ENCODE results near the gene SUN5. TPM values are rescaled to one million over a fixed set of nuclear protein-coding genes. Genes with fewer than 3 reads are reported as not detected.
"Not testable (repeated sequence)": the region's sequence is repeated elsewhere in the genome, so short reads cannot be mapped to it uniquely, and the experiment has no call there.

Gene SUN5
- not detected for polyA plus RNA-seq (ENCODE audit: insufficient read length in 12 of 12)
- long read RNA-seq, donor 1: 0 reads
- long read RNA-seq, donor 2: 0 reads
- long read RNA-seq, donor 3: 0 reads
- long read RNA-seq, donor 4: 0 reads
- long read RNA-seq, donor 5: 0 reads
- long read RNA-seq, donor 6: 0 reads
- long read RNA-seq, donor 7: 0 reads
- long read RNA-seq, donor 8: 0 reads
- long read RNA-seq, donor 9: 0 reads
- long read RNA-seq, donor 10: 0 reads
- long read RNA-seq, donor 11: 0 reads

- DNase-seq: no peak
Observed at GRCh38 chr20:33004141-33004751, at the start of gene SUN5. Gene SUN5, minus strand, starts transcription at chr20:33004433. Its CDS starts 93 bp downstream, at chr20:33004340.

- no peak for DNase-seq
Observed at GRCh38 chr20:33053291-33054106, 49.3 kb upstream of the SUN5 start, which contains the start of gene BPIFB3. Gene BPIFB3, plus strand, starts transcription at chr20:33053903. Its CDS starts 1,533 bp downstream, at chr20:33055436.

GRCh38 chr20:33051333-33051732, 47.1 kb upstream of the SUN5 start:
- no peak for DNase-seq

- DNase-seq: no peak
Observed at GRCh38 chr20:33046412-33046811, 42.2 kb upstream of the SUN5 start.

GRCh38 chr20:33045129-33045721, 41.0 kb upstream of the SUN5 start:
- DNase-seq: not testable (repeated sequence)

- DNase-seq: no peak
Observed at GRCh38 chr20:33043731-33044181, 39.5 kb upstream of the SUN5 start.

GRCh38 chr20:33042983-33043730, 38.9 kb upstream of the SUN5 start:
- no peak for DNase-seq

GRCh38 chr20:33042430-33042829, 38.2 kb upstream of the SUN5 start:
- DNase-seq: no peak

- no peak for DNase-seq
Observed at GRCh38 chr20:33038243-33038642, 34.0 kb upstream of the SUN5 start.

GRCh38 chr20:33037456-33037855, 33.2 kb upstream of the SUN5 start:
- DNase-seq: no peak

GRCh38 chr20:33034901-33035492, 30.8 kb upstream of the SUN5 start:
- no peak for DNase-seq

- no peak for DNase-seq
Observed at GRCh38 chr20:33034115-33034514, 29.9 kb upstream of the SUN5 start.

- DNase-seq: no peak
Observed at GRCh38 chr20:33033381-33033780, 29.1 kb upstream of the SUN5 start.

- no peak for DNase-seq
Observed at GRCh38 chr20:33032555-33032954, 28.3 kb upstream of the SUN5 start.

- no peak for DNase-seq
Observed at GRCh38 chr20:33031531-33031930, 27.3 kb upstream of the SUN5 start, which contains the start of gene BPIFB6. Gene BPIFB6, plus strand, starts transcription at chr20:33031648. Its CDS starts 0 bp downstream, at chr20:33031648.

- DNase-seq: no peak
Observed at GRCh38 chr20:33030569-33030968, 26.3 kb upstream of the SUN5 start.

GRCh38 chr20:33030076-33030475, 25.8 kb upstream of the SUN5 start:
- DNase-seq: no peak

GRCh38 chr20:33028875-33029274, 24.6 kb upstream of the SUN5 start:
- DNase-seq: no peak

GRCh38 chr20:33027769-33028751, 23.8 kb upstream of the SUN5 start:
- no peak for DNase-seq
